HFF-Myc (cell line): Measurements from ENCODE around the gene TRIL.

ENCODE experiments used
- DNase-seq: peaks from one replicate; pipeline ENCODE4 v3.0.0-alpha.2; 2011; ENCODE audit warnings: low read depth; ENCODE audit errors: extremely low read depth
- H3K4me3 ChIP-seq: replicated peaks from 2 replicates; pipeline ENCODE4 v1.5.1; 2011; ENCODE audit warnings: low read depth, mild to moderate bottlenecking, control low read depth, low read length
- CTCF ChIP-seq: IDR thresholded peaks from 2 replicates; pipeline ENCODE4 v1.5.1; 2012; ENCODE audit warnings: mild to moderate bottlenecking, low read depth, low read length, control low read depth; ENCODE audit errors: missing control alignments

TRIL gene

DNA sequence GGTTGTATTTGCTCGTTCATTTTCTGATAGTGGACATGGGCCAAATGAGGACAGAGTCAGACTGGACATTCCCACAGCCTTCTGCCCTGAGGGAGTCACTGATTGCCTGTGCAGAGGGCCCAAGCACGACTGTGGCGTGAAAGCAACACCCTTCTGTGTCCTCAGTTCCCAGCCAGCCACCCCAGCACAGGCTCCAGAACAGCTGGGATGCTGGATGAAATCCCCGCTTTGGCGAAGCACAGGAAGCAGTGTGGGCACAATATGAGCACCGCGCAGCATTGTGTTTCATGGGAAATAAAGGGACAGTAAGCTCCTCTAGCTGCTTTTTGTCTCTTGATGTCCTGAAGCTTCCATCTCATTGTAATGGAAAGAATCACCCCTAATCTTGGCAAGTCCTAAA, 20.5 kb downstream of the TRIL start:
- no peak for DNase-seq
- H3K4me3 ChIP-seq, result no peak overlapping the region
- no peak for TF ChIP-seq CTCF

DNA sequence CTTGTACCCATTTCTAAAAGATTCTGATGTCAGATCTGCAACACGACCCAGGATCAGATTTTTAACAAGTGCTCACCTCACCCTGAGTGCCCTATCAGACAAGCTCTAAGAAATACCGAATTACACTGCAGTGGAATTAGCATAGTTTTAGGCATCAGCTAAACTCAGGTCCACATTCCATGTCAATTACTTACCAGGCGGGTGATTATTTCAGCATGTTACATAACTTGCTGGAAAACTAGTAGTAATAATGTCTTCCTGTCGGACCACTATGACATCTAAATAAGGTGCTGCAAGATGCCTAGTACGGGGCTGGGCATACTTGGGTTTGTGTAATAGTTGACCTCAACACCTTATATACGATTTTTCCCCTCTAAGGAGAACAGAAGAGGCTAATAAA, 21.0 kb downstream of the TRIL start:
- DNase-seq, result no peak
- no peak for TF ChIP-seq CTCF
- no peak overlapping the region for H3K4me3 ChIP-seq

DNA sequence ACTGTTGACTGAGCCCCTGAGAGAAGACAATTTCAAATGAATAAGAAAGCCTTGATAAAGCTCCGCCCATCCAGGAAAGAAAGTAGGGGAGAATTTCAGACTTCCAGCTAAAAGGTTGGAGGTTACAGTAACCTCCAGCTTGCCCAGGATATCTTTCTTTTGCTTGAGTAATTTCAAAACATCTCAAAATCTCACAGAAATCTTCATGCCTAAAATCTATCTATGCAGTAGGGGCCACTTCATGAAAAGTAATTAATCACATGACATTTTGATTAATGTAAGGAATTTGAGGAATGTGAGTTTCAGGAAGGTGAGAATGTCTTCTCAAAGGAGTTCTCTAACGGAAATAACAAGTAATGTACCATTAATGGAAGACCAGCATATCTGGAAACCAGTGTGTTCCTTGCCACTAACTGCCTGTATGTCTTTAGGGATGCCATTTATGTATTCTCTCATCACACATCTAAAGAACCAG, 24.2 kb downstream of the TRIL start:
- TF ChIP-seq CTCF, result no peak

GRCh38 chr7:28931565-28931964, 26.6 kb downstream of the TRIL start:
- no peak for TF ChIP-seq CTCF
- no peak overlapping the region for H3K4me3 ChIP-seq
- no peak for DNase-seq

More for the DNA sequence above, 24.2 kb downstream of the TRIL start:
- DNase-seq, result no peak
- no peak overlapping the region for H3K4me3 ChIP-seq

- peak overlapping the region; percentile 40 for H3K4me3 ChIP-seq
- TF ChIP-seq CTCF, result peak; percentile 69
- DNase-seq, result peak; percentile 74
Observed at GRCh38 chr7:28926871-28927597, 31.1 kb downstream of the TRIL start.

DNA sequence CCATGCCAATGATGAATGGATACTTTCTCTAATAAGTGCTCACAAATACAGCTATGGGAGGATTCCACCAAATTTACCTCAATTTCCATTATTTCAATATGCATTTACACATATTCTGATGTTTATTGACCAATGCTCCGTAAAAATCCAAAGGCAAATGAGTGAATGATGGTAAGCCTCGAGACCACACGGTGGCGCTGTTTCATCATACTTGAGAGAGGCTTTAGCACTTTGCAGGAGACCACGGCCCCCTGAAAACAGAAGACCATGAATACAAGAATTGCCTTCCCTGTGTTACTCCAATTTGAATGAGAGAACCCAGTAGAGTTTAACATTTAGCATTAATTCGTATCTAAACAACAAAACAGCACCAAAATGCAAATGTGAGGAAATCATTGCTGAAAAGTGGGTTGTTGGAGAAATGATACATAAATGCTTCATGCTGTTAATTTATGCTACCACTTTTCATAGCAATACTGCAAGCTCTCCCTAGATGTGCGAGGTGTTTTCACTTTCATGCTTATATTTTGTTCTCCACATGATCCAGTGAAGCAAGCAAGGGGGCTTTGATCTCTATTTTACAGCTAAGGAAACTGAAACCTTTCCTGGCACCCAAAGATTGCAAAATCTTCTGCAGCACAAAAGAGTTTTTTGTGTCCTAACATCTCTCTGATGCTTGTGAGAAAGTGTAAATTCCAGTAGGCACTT, 35.4 kb downstream of the TRIL start:
- TF ChIP-seq CTCF, result peak; percentile 72
- no peak overlapping the region for H3K4me3 ChIP-seq
- DNase-seq, result peak; percentile 57
